ENCODE measurements around the gene PSME1. TPM values are rescaled to one million over a fixed set of nuclear protein-coding genes. Genes with fewer than 3 reads are reported as not detected.

Gene PSME1
- total RNA-seq, 2 donors from 2014 or later, result 78.4 to 93.7 TPM

GRCh38 chr14:24183014-24183481, 47.1 kb downstream of the PSME1 start:
- Histone ChIP-seq H3K4me1 (peaks cover 12% of the 10 kb centered on the region), H3K36me3 (replicated peaks in 1 of 2; ENCODE audit: insufficient read depth in 1 of 2, low read depth in 2 of 2) (peaks cover 14 to 36% of the 10 kb centered on the region in 2 donors), H3K4me3 (no peak overlapping the region), H3K27me3 (no peaks in the 10 kb centered on the region), H3K27ac (no peak overlapping the region), H3K9me3 (no peaks in the 10 kb centered on the region)
- DNase-seq (no peak), ATAC-seq (no peak)
- TF ChIP-seq CTCF (IDR thresholded peaks at IDR 0.05), result no peak
- no peak for TF ChIP-seq POLR2A (IDR thresholded peaks at IDR 0.05)
- 83 to 88% methylated on average over 12 to 13 of the region's 15 CpGs for WGBS, 2 donors
- intact Hi-C loops (cut with DNase I), result no loop called here

- no peak for ATAC-seq
- WGBS, 2 donors, result 74 to 85% methylated on average over 4 to 19 of the region's 19 CpGs
- no peak for DNase-seq
These were observed 48.3 kb downstream of the PSME1 start for GRCh38 chr14:24184104-24184970.

GRCh38 chr14:24185026-24185425, 49.0 kb downstream of the PSME1 start:
- Histone ChIP-seq H3K27ac (no peak overlapping the region), H3K4me1 (peaks cover 24% of the 10 kb centered on the region), H3K36me3 (replicated peaks in 1 of 2; ENCODE audit: insufficient read depth in 1 of 2, low read depth in 2 of 2) (peaks cover 9 to 25% of the 10 kb centered on the region in 2 donors), H3K9me3 (no peaks in the 10 kb centered on the region), H3K4me3 (no peak overlapping the region), H3K27me3 (no peaks in the 10 kb centered on the region)
- intact Hi-C loops (cut with DNase I), result no loop called here
- DNase-seq (no peak), ATAC-seq (no peak)
- 95 to 96% methylated on average over 7 of the region's 7 CpGs for WGBS, 2 donors
- TF ChIP-seq POLR2A (IDR thresholded peaks at IDR 0.05), result no peak
- TF ChIP-seq CTCF (IDR thresholded peaks at IDR 0.05), result no peak

More at GRCh38 chr14:24184104-24184970, 48.3 kb downstream of the PSME1 start:
- intact Hi-C loops (cut with DNase I), result no loop called here
- no peaks in the 10 kb centered on the region for H3K27me3 ChIP-seq
- TF ChIP-seq POLR2A (IDR thresholded peaks at IDR 0.05), result no peak
- TF ChIP-seq CTCF (IDR thresholded peaks at IDR 0.05), result no peak
- H3K4me1 ChIP-seq, result peaks cover 23% of the 10 kb centered on the region
- H3K4me3 ChIP-seq, result no peak overlapping the region
- H3K27ac ChIP-seq, result no peak overlapping the region
- H3K9me3 ChIP-seq, result no peaks in the 10 kb centered on the region
- H3K36me3 ChIP-seq (replicated peaks in 1 of 2; ENCODE audit: insufficient read depth in 1 of 2, low read depth in 2 of 2), result peaks cover 13 to 32% of the 10 kb centered on the region in 2 donors

GRCh38 chr14:24185741-24186140, 49.7 kb downstream of the PSME1 start:
- no peak for DNase-seq
- Histone ChIP-seq H3K9me3 (no peaks in the 10 kb centered on the region), H3K27ac (no peak overlapping the region), H3K4me3 (no peak overlapping the region), H3K36me3 (replicated peaks in 1 of 2; ENCODE audit: insufficient read depth in 1 of 2, low read depth in 2 of 2) (peaks cover 9 to 24% of the 10 kb centered on the region in 2 donors), H3K27me3 (no peaks in the 10 kb centered on the region), H3K4me1 (peaks cover 24% of the 10 kb centered on the region)
- WGBS, 2 donors, result 65 to 85% methylated on average over 4 to 11 of the region's 11 CpGs
- intact Hi-C loops (cut with DNase I), result no loop called here
- no peak for TF ChIP-seq CTCF (IDR thresholded peaks at IDR 0.05)
- TF ChIP-seq POLR2A (IDR thresholded peaks at IDR 0.05), result no peak
- no peak for ATAC-seq
